PC-3 (cell line): ENCODE results near the gene MSH4. TPM values are rescaled to one million over a fixed set of nuclear protein-coding genes. Genes with fewer than 3 reads are reported as not detected.

Experiments used
- ATAC-seq: fragments of 200-7000 bp; cut with Tn5 transposase; 2 replicates; pipeline ENCODE4 v1.9.1; 2020; ENCODE audit warnings: mild to moderate bottlenecking, moderate library complexity
- BruUV-seq: library from RNA; stranded (reverse); fragments of 400-500 nt; replicated peaks from 2 replicates; lab custom pipeline; 2021; lab: Mats Ljungman, UMichigan
- CTCF ChIA-PET: fragments of 300-600 bp; sonication (Branson Sonifier 250); formaldehyde crosslinking; loops from one replicate; lab custom pipeline; 2022; ENCODE audit warnings: antibody characterized with exemption; lab: Charles Lee
- POLR2A ChIA-PET: fragments of 300-600 bp; sonication (Branson Sonifier 250); formaldehyde crosslinking; loops from one replicate; lab custom pipeline; 2022; ENCODE audit warnings: antibody characterized with exemption; ENCODE audit not compliant: unreplicated experiment; lab: Charles Lee
- DNase-seq: peaks from one replicate; pipeline ENCODE4 v3.0.0-alpha.2; 2015
- H2AFZ ChIP-seq: fragments of 300-600 bp; sonication (generic); 2 replicates; pipeline ENCODE4 v1.6.0; 2016; ENCODE audit warnings: antibody characterized with exemption, low read length
- H3F3A ChIP-seq: fragments of 300-600 bp; sonication (generic); one replicate; pipeline ENCODE4 v1.6.0; 2017; ENCODE audit warnings: antibody characterized with exemption, low read length, control low read depth, mild to moderate bottlenecking; ENCODE audit not compliant: unreplicated experiment
- H3K27ac ChIP-seq: fragments of 300-600 bp; sonication (generic); 2 replicates; pipeline ENCODE4 v1.5.1; 2016; ENCODE audit warnings: mild to moderate bottlenecking, low read length
- H3K27me3 ChIP-seq: fragments of 300-600 bp; sonication (generic); 2 replicates; pipeline ENCODE4 v1.6.1; 2016; ENCODE audit warnings: low read length, mixed read lengths
- H3K36me3 ChIP-seq: fragments of 300-600 bp; sonication (generic); 2 replicates; pipeline ENCODE4 v1.6.1; 2016; ENCODE audit warnings: low read depth, mixed run types, low read length, mixed read lengths
- H3K4me1 ChIP-seq: fragments of 300-600 bp; sonication (generic); 2 replicates; pipeline ENCODE4 v1.5.1; 2016; ENCODE audit warnings: low read length; ENCODE audit not compliant: insufficient read depth
- H3K4me2 ChIP-seq: fragments of 300-600 bp; sonication (generic); 2 replicates; pipeline ENCODE4 v1.6.0; 2016; ENCODE audit warnings: low read length
- H3K4me3 ChIP-seq: fragments of 300-600 bp; sonication (generic); 2 replicates; pipeline ENCODE4 v1.5.1; 2016; ENCODE audit warnings: mild to moderate bottlenecking, low read length, mixed read lengths
- H3K79me2 ChIP-seq: fragments of 300-600 bp; sonication (generic); 2 replicates; pipeline ENCODE4 v1.6.1; 2017; ENCODE audit warnings: low read length, mixed read lengths
- H3K9ac ChIP-seq: fragments of 300-600 bp; sonication (generic); 2 replicates; pipeline ENCODE4 v1.6.0; 2016; ENCODE audit warnings: mild to moderate bottlenecking, low read length
- H3K9me2 ChIP-seq: fragments of 300-600 bp; sonication (generic); replicated peaks from 2 replicates; pipeline ENCODE4 v1.6.1; 2016; ENCODE audit warnings: mixed run types, low read length, mixed read lengths
- H3K9me3 ChIP-seq: fragments of 300-600 bp; sonication (generic); 2 replicates; pipeline ENCODE4 v1.6.1; 2016; ENCODE audit warnings: low read length, mixed read lengths
- H4K20me1 ChIP-seq: fragments of 300-600 bp; sonication (generic); 2 replicates; pipeline ENCODE4 v1.6.1; 2016; ENCODE audit warnings: low read length, mixed read lengths
- EZH2 ChIP-seq: fragments of 300-600 bp; sonication (generic); IDR thresholded peaks from one replicate; pipeline ENCODE4 v1.6.1; 2017; ENCODE audit warnings: antibody characterized with exemption, mild to moderate bottlenecking, low read length; ENCODE audit not compliant: unreplicated experiment
- EZH2phosphoT487 ChIP-seq: fragments of 300-600 bp; sonication (generic); IDR thresholded peaks from 2 replicates; pipeline ENCODE4 v1.6.1; 2018; ENCODE audit warnings: mild to moderate bottlenecking, antibody characterized with exemption, low read length, borderline replicate concordance
- intact Hi-C: fragments of 100-400 bp; cut with micrococcal nuclease; formaldehyde crosslinking; loops from 2 replicates; pipeline ENCODE4 v1.9.0; 2023
- total RNA-seq: library from RNA; depleted of rRNA; stranded (reverse); fragments of >200 nt; gene quantifications from 2 replicates; pipeline ENCODE4 v1.2.3, GENCODE V29; 2014; rRNA removed
- TF ChIP-seq, protein P1 (sequence below): fragments of 300-600 bp; sonication (generic); conservative IDR thresholded peaks from 2 replicates; pipeline ENCODE4 v1.5.1; 2017; ENCODE audit warnings: antibody characterized with exemption, low read depth, mild to moderate bottlenecking, low read length

MSH4 gene
- total RNA-seq, 1 experiment from 2014 or later: not detected

DNA sequence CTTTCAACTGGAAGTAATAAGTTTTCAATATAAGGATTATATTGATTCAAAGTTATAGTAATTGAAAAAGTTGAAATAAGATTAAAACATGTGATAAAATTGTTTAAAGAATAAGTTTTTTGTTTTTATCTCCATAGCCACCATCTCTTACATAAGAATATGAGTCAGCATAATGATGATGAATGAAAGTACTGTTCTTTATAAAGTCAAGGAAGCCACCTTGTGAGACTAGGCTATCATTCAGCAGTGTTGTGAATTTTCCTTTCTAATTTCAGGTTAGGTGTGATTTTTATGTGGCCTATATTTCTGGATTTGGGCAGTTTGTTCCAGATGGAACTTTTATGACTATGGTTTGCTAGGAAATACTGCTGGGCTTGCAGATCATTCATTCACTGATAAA, 157.9 kb downstream of the MSH4 start:
- no peaks in the 10 kb centered on the region for H3K27me3 ChIP-seq
- no peak overlapping the region for H2AFZ ChIP-seq
- TF ChIP-seq, protein P1, sequence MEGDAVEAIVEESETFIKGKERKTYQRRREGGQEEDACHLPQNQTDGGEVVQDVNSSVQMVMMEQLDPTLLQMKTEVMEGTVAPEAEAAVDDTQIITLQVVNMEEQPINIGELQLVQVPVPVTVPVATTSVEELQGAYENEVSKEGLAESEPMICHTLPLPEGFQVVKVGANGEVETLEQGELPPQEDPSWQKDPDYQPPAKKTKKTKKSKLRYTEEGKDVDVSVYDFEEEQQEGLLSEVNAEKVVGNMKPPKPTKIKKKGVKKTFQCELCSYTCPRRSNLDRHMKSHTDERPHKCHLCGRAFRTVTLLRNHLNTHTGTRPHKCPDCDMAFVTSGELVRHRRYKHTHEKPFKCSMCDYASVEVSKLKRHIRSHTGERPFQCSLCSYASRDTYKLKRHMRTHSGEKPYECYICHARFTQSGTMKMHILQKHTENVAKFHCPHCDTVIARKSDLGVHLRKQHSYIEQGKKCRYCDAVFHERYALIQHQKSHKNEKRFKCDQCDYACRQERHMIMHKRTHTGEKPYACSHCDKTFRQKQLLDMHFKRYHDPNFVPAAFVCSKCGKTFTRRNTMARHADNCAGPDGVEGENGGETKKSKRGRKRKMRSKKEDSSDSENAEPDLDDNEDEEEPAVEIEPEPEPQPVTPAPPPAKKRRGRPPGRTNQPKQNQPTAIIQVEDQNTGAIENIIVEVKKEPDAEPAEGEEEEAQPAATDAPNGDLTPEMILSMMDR: no peak
- TF ChIP-seq EZH2phosphoT487: no peak
- TF ChIP-seq EZH2: no peak
- CTCF ChIA-PET: no interaction called here
- no peaks in the 10 kb centered on the region for H3F3A ChIP-seq
- no peak for ATAC-seq
- H3K79me2 ChIP-seq: no peaks in the 10 kb centered on the region
- no peaks in the 10 kb centered on the region for H3K36me3 ChIP-seq
- POLR2A ChIA-PET: no interaction called here
- H3K27ac ChIP-seq: no peak overlapping the region
- no TSS peak for BruUV-seq
- H3K4me2 ChIP-seq: no peak overlapping the region
- H3K4me1 ChIP-seq: 0 out of 2 replicates have a peak, but pooled peaks cover 8% of the 10 kb centered on the region
- no peak overlapping the region for H3K4me3 ChIP-seq
- peak; percentile 44 for DNase-seq
- no peaks in the 10 kb centered on the region for H4K20me1 ChIP-seq
- H3K9ac ChIP-seq: no peak overlapping the region
- intact Hi-C loops: no loop called here
- no peaks in the 10 kb centered on the region for H3K9me3 ChIP-seq
- no peaks in the 10 kb centered on the region for H3K9me2 ChIP-seq

Other genes with a start within 250 kb of the MSH4 start
- gene SLC44A5, start 185.8 kb upstream of the MSH4 start, total RNA-seq: not detected in 2 replicates
- gene ACADM, start 72.2 kb upstream of the MSH4 start, total RNA-seq: 25.0 and 29.0 TPM in 2 replicates
- 88.0 and 91.7 TPM in 2 replicates for gene RABGGTB, start 10.6 kb upstream of the MSH4 start, total RNA-seq
- gene ASB17, start 135.5 kb downstream of the MSH4 start, total RNA-seq: not detected in 2 replicates